GM23338 (cell line): Measurements from ENCODE around the gene GNS. TPM values are rescaled to one million over a fixed set of nuclear protein-coding genes. Genes with fewer than 3 reads are reported as not detected.

Experiments used
- ATAC-seq: fragments of 200-7000 bp; cut with Tn5 transposase; 3 replicates; pipeline ENCODE4 v1.9.1; 2020
- DNase-seq: peaks from one replicate; pipeline ENCODE4 v3.0.0-alpha.2; 2015; ENCODE audit warnings: low spot score
- H2AFZ ChIP-seq: fragments of 200-600 bp; sonication (generic); 2 replicates; pipeline ENCODE4 v1.8.0; 2016; ENCODE audit warnings: antibody characterized with exemption, mild to moderate bottlenecking, moderate library complexity
- H3F3A ChIP-seq: fragments of 200-600 bp; sonication (generic); replicated peaks from 2 replicates; pipeline ENCODE4 v1.8.0; 2017; ENCODE audit warnings: antibody characterized with exemption, mixed run types, low read depth
- H3K27ac ChIP-seq: fragments of 200-600 bp; sonication (generic); 2 replicates; pipeline ENCODE4 v1.6.1; 2016; ENCODE audit warnings: low read depth
- H3K27me3 ChIP-seq: fragments of 200-600 bp; sonication (generic); 2 replicates; pipeline ENCODE4 v1.8.0; 2016; ENCODE audit warnings: mild to moderate bottlenecking, mixed run types, moderate library complexity; ENCODE audit not compliant: insufficient read depth
- H3K36me3 ChIP-seq: fragments of 200-600 bp; sonication (generic); 2 replicates; pipeline ENCODE4 v1.8.0; 2016; ENCODE audit warnings: mild to moderate bottlenecking; ENCODE audit not compliant: insufficient read depth
- H3K4me1 ChIP-seq: fragments of 200-600 bp; sonication (generic); 2 replicates; pipeline ENCODE4 v1.8.0; 2016; ENCODE audit warnings: mild to moderate bottlenecking, moderate library complexity; ENCODE audit not compliant: insufficient read depth
- H3K4me2 ChIP-seq: fragments of 200-600 bp; sonication (generic); 2 replicates; pipeline ENCODE4 v1.7.1; 2017; ENCODE audit warnings: mixed run types
- H3K4me3 ChIP-seq: fragments of 200-600 bp; sonication (generic); 2 replicates; pipeline ENCODE4 v1.6.1; 2016; ENCODE audit warnings: mixed run types
- H3K79me2 ChIP-seq: fragments of 200-600 bp; sonication (generic); replicated peaks from 2 replicates; pipeline ENCODE4 v1.8.0; 2017; ENCODE audit warnings: mild to moderate bottlenecking; ENCODE audit not compliant: insufficient read depth
- H3K9me2 ChIP-seq: fragments of 200-600 bp; sonication (generic); 2 replicates; pipeline ENCODE4 v1.8.0; 2017; ENCODE audit not compliant: insufficient read depth
- H4K20me1 ChIP-seq: fragments of 200-600 bp; sonication (generic); replicated peaks from 2 replicates; pipeline ENCODE4 v1.8.0; 2017; ENCODE audit warnings: mild to moderate bottlenecking; ENCODE audit not compliant: insufficient read depth
- H3K27ac Mint-ChIP-seq: 2 replicates; pipeline ENCODE4 v1.8.0; 2020; ENCODE audit warnings: inconsistent platforms, mild to moderate bottlenecking, moderate library complexity, mixed read lengths
- H3K27me3 Mint-ChIP-seq: 3 replicates; pipeline ENCODE4 v1.8.0; 2022; ENCODE audit warnings: low read depth, mild to moderate bottlenecking, moderate library complexity, mixed read lengths, inconsistent platforms; ENCODE audit not compliant: insufficient read depth, poor library complexity
- H3K36me3 Mint-ChIP-seq: 3 replicates; pipeline ENCODE4 v1.8.0; 2021; ENCODE audit warnings: low read depth, mild to moderate bottlenecking, inconsistent platforms, moderate library complexity, mixed read lengths
- H3K4me1 Mint-ChIP-seq: 3 replicates; pipeline ENCODE4 v1.8.0; 2020; ENCODE audit warnings: mild to moderate bottlenecking, inconsistent platforms, mixed read lengths
- H3K4me3 Mint-ChIP-seq: 3 replicates; pipeline ENCODE4 v1.8.0; 2021; ENCODE audit warnings: moderate library complexity, mild to moderate bottlenecking, inconsistent platforms, mixed read lengths
- H3K9me3 Mint-ChIP-seq: 3 replicates; pipeline ENCODE4 v1.8.0; 2020; ENCODE audit warnings: moderate library complexity, mild to moderate bottlenecking, inconsistent platforms, mixed read lengths
- CREB1 ChIP-seq: fragments of 250-450 bp; sonication (Bioruptor Pico); IDR thresholded peaks from 2 replicates; pipeline ENCODE4 v1.5.0; 2020; ENCODE audit warnings: low read depth, mild to moderate bottlenecking, moderate library complexity
- CTCF ChIP-seq, 2 experiments: fragments of 200-600 bp in 1 of 2; sonication (generic) in 1 of 2; conservative IDR thresholded peaks; 2 replicates each; pipeline versions ENCODE4 v1.5.1 to v1.6.1; 2016 to 2017; ENCODE audit warnings: antibody characterized with exemption in 2 of 2, low read depth in 2 of 2, mild to moderate bottlenecking in 2 of 2, moderate library complexity in 1 of 2
- ETS1 ChIP-seq: IDR thresholded peaks from 2 replicates; pipeline ENCODE4 v1.6.1; 2016; ENCODE audit warnings: antibody characterized with exemption
- EZH2phosphoT487 ChIP-seq: fragments of 200-600 bp; sonication (generic); IDR thresholded peaks from one replicate; pipeline ENCODE4 v1.8.1; 2018; ENCODE audit warnings: antibody characterized with exemption; ENCODE audit not compliant: unreplicated experiment
- NANOG ChIP-seq: IDR thresholded peaks from 2 replicates; pipeline ENCODE4 v1.6.1; 2016; ENCODE audit warnings: antibody characterized with exemption, borderline replicate concordance
- STAT1 ChIP-seq: IDR thresholded peaks from one replicate; pipeline ENCODE4 v1.6.1; 2016; ENCODE audit warnings: antibody characterized with exemption; ENCODE audit not compliant: unreplicated experiment
- ZNF462 ChIP-seq: fragments of 250-450 bp; sonication (Bioruptor Pico); IDR thresholded peaks from 2 replicates; pipeline ENCODE4 v1.5.0; 2020; ENCODE audit warnings: mild to moderate bottlenecking, moderate library complexity
- polyA plus RNA-seq: library from polyadenylated mRNA; unstranded; fragments of >200 nt; fragmentation: Nextera tagmentation; extraction: Ambion mirVana; gene quantifications from 2 replicates; pipeline ENCODE4 v1.2.1, GENCODE V29; 2016
- total RNA-seq: library from RNA; depleted of rRNA; stranded (reverse); fragments of >200 nt; shearing (Covaris generic); gene quantifications from 2 replicates; pipeline ENCODE4 v1.2.3, GENCODE V29; 2014

Gene GNS
- total and polyA plus RNA-seq, 2 experiments from 2014 or later, result 12.3 to 34.9 TPM

- no peak overlapping the region for H3K4me3 ChIP-seq
- no peak overlapping the region for H3K27ac Mint-ChIP-seq
- ATAC-seq (no peak), DNase-seq (no peak)
- no peak overlapping the region for H3K27ac ChIP-seq
- no peaks in the 10 kb centered on the region for H3K27me3 Mint-ChIP-seq
- no peaks in the 10 kb centered on the region for H3K9me2 ChIP-seq
- H2AFZ ChIP-seq, result no peak overlapping the region
- no peak overlapping the region for H3K4me2 ChIP-seq
- no peaks in the 10 kb centered on the region for H3K4me1 ChIP-seq
- no peaks in the 10 kb centered on the region for H3K9me3 Mint-ChIP-seq
- H3K4me3 Mint-ChIP-seq, result no peak overlapping the region
- no peaks in the 10 kb centered on the region for H3F3A ChIP-seq
- peaks cover 49% of the 10 kb centered on the region for H3K36me3 ChIP-seq
- H4K20me1 ChIP-seq, result peaks cover 4% of the 10 kb centered on the region; the same call in 1 of the 2 replicates
- H3K27me3 ChIP-seq, result no peaks in the 10 kb centered on the region
- no peak for TF ChIP-seq STAT1
- TF ChIP-seq CTCF (conservative IDR thresholded peaks at IDR 0.05; ENCODE audit: low read depth in 2 of 2), result no peak
- no peak for TF ChIP-seq ETS1
- TF ChIP-seq CREB1 (CRISPR knock-in tag), result no peak
- no peak for TF ChIP-seq NANOG
- peaks cover 59% of the 10 kb centered on the region for H3K36me3 Mint-ChIP-seq
- no peaks in the 10 kb centered on the region for H3K79me2 ChIP-seq
- no peaks in the 10 kb centered on the region for H3K4me1 Mint-ChIP-seq
Measured at GRCh38 chr12:64745980-64746379, 13.2 kb downstream of the GNS start.

GRCh38 chr12:64745259-64745807 lies 13.9 kb downstream of the GNS start:
- no peak for DNase-seq
- peaks cover 42% of the 10 kb centered on the region for H3K36me3 ChIP-seq
- H3K4me3 ChIP-seq, result no peak overlapping the region
- no peaks in the 10 kb centered on the region for H3K9me2 ChIP-seq
- Mint-ChIP-seq H3K4me3 (no peak overlapping the region), H3K36me3 (peaks cover 53% of the 10 kb centered on the region), H3K27ac (no peak overlapping the region), H3K9me3 (no peaks in the 10 kb centered on the region), H3K4me1 (no peaks in the 10 kb centered on the region), H3K27me3 (no peaks in the 10 kb centered on the region)
- no peaks in the 10 kb centered on the region for H3F3A ChIP-seq
- no peak overlapping the region for H2AFZ ChIP-seq
- no peak overlapping the region for H3K4me2 ChIP-seq
- no peak overlapping the region for H3K27ac ChIP-seq
- H3K79me2 ChIP-seq, result no peaks in the 10 kb centered on the region
- peaks cover 4% of the 10 kb centered on the region; the same call in 1 of the 2 replicates for H4K20me1 ChIP-seq
- ATAC-seq, result no peak
- no peaks in the 10 kb centered on the region for H3K4me1 ChIP-seq
- no peaks in the 10 kb centered on the region for H3K27me3 ChIP-seq
- TF ChIP-seq ETS1 (no peak), ZNF462 (CRISPR knock-in tag) (no peak), EZH2phosphoT487 (no peak), CREB1 (CRISPR knock-in tag) (no peak)
